H1 (cell line): ENCODE results near the gene ARHGAP42. TPM values are rescaled to one million over a fixed set of nuclear protein-coding genes. Genes with fewer than 3 reads are reported as not detected.

Experiments
- CTCF ChIA-PET: fragments of 300-600 bp; sonication (Branson Sonifier 250); formaldehyde crosslinking; loops from one replicate; lab custom pipeline; 2021; ENCODE audit not compliant: partially characterized antibody; lab: Charles Lee
- POLR2A ChIA-PET: fragments of 300-600 bp; sonication (Branson Sonifier 250); formaldehyde crosslinking; loops from one replicate; lab custom pipeline; 2021; ENCODE audit warnings: inconsistent platforms; ENCODE audit not compliant: partially characterized antibody; lab: Charles Lee
- DNase-seq, 2 experiments: peaks; one replicate each; pipeline versions ENCODE4 v3.0.0 to v3.0.0-alpha.2; 2010 to 2022; ENCODE audit warnings: low spot score in 2 of 2, low read depth in 1 of 2, mixed read lengths in 1 of 2
- FAIRE-seq: peaks from 2 replicates; lab custom pipeline; 2011; peaks lifted over from hg19 to GRCh38; lab: Jason Lieb, UNC
- H2AFZ ChIP-seq: 2 replicates; pipeline ENCODE4 v1.8.1; 2012; ENCODE audit warnings: low read length, inconsistent platforms
- H2AK5ac ChIP-seq: 2 replicates; pipeline ENCODE4 v1.6.1; 2013; ENCODE audit warnings: low read depth, low read length
- H2BK120ac ChIP-seq: replicated peaks from 2 replicates; pipeline ENCODE3; 2013; ENCODE audit warnings: low read depth, low read length, inconsistent platforms
- H2BK12ac ChIP-seq: 2 replicates; pipeline ENCODE4 v1.6.1; 2013; ENCODE audit warnings: low read depth, low read length
- H2BK15ac ChIP-seq: 2 replicates; pipeline ENCODE4 v1.6.1; 2013; ENCODE audit warnings: low read length
- H2BK20ac ChIP-seq: 2 replicates; pipeline ENCODE4 v1.6.1; 2013; ENCODE audit warnings: low read length
- H2BK5ac ChIP-seq: 2 replicates; pipeline ENCODE4 v1.6.1; 2013; ENCODE audit warnings: low read depth, low read length
- H3K14ac ChIP-seq: 2 replicates; pipeline ENCODE4 v1.6.1; 2013; ENCODE audit warnings: inconsistent platforms; ENCODE audit not compliant: insufficient read length
- H3K18ac ChIP-seq: 2 replicates; pipeline ENCODE4 v1.6.1; 2013; ENCODE audit warnings: low read length; ENCODE audit errors: extremely low read depth
- H3K23ac ChIP-seq: 2 replicates; pipeline ENCODE4 v1.6.1; 2013; ENCODE audit warnings: inconsistent platforms; ENCODE audit not compliant: insufficient read length
- H3K23me2 ChIP-seq: 2 replicates; pipeline ENCODE4 v1.6.1; 2013; ENCODE audit warnings: low read depth, low read length
- H3K27ac ChIP-seq: 2 replicates; pipeline ENCODE4 v1.6.1; 2011; ENCODE audit warnings: low read depth, low read length, inconsistent platforms
- H3K27me3 ChIP-seq, 4 experiments: replicated peaks in 1 of 4; 1 replicate in 1 of 4; 2 replicates in 3 of 4; pipeline versions ENCODE4 v1.6.1 to v1.8.1; 2011 to 2013; ENCODE audit warnings: low read length in 3 of 4, mild to moderate bottlenecking in 3 of 4, inconsistent platforms in 2 of 4, mixed read lengths in 2 of 4, moderate library complexity in 1 of 4; ENCODE audit not compliant: control insufficient read depth in 3 of 4, insufficient read depth in 3 of 4; ENCODE audit errors: extremely low read depth in 1 of 4
- H3K36me3 ChIP-seq, 4 experiments: 2 replicates each; pipeline versions ENCODE4 v1.6.1 to v1.8.1; 2011 to 2013; ENCODE audit warnings: mild to moderate bottlenecking in 4 of 4, low read length in 3 of 4, moderate library complexity in 2 of 4, control low read depth in 1 of 4, inconsistent platforms in 1 of 4; ENCODE audit not compliant: insufficient read depth in 4 of 4, control insufficient read depth in 2 of 4
- H3K4ac ChIP-seq: replicated peaks from 2 replicates; pipeline ENCODE3; 2013; ENCODE audit warnings: low read length, low read depth, mixed read lengths, inconsistent platforms; ENCODE audit not compliant: insufficient read length
- H3K4me1 ChIP-seq, 4 experiments: replicated peaks in 1 of 4; 1 replicate in 1 of 4; 2 replicates in 3 of 4; pipeline versions ENCODE4 v1.6.1 to v1.8.1; 2011 to 2013; ENCODE audit warnings: low read length in 3 of 4, inconsistent platforms in 2 of 4, mixed read lengths in 1 of 4; ENCODE audit not compliant: insufficient read depth in 4 of 4, control insufficient read depth in 3 of 4
- H3K4me2 ChIP-seq, 2 experiments: 2 replicates each; pipeline versions ENCODE4 v1.6.1 to v1.8.1; 2011 to 2013; ENCODE audit warnings: low read depth in 2 of 2, low read length in 2 of 2, control low read depth in 1 of 2, inconsistent platforms in 1 of 2, mild to moderate bottlenecking in 1 of 2; ENCODE audit not compliant: insufficient read depth in 1 of 2
- H3K4me3 ChIP-seq, 4 experiments: fragments of 200-600, 300-600 bp in 1 of 4; sonication (generic), shearing (Covaris generic), sonication (Bioruptor Twin) in 1 of 4; 2 replicates each; pipeline versions ENCODE4 v1.5.1 to v1.8.1; 2011 to 2016; ENCODE audit warnings: low read length in 4 of 4, low read depth in 3 of 4, control low read depth in 2 of 4, inconsistent platforms in 2 of 4, mild to moderate bottlenecking in 2 of 4, mixed read lengths in 1 of 4, moderate library complexity in 1 of 4; ENCODE audit not compliant: insufficient read depth in 2 of 4; ENCODE audit errors: extremely low read depth in 1 of 4
- H3K56ac ChIP-seq: replicated peaks from 2 replicates; pipeline ENCODE3; 2013; ENCODE audit warnings: low read depth, mild to moderate bottlenecking, mixed read lengths, low read length, inconsistent platforms; ENCODE audit not compliant: insufficient read length
- H3K79me1 ChIP-seq: 2 replicates; pipeline ENCODE4 v1.6.1; 2013; ENCODE audit warnings: low read depth, low read length, control low read depth
- H3K79me2 ChIP-seq, 2 experiments: 2 replicates each; pipeline versions ENCODE4 v1.6.1 to v1.8.1; 2012 to 2013; ENCODE audit warnings: low read length in 2 of 2, mild to moderate bottlenecking in 2 of 2, inconsistent platforms in 1 of 2; ENCODE audit not compliant: insufficient read depth in 2 of 2, control insufficient read depth in 1 of 2
- H3K9ac ChIP-seq, 4 experiments: replicated peaks in 1 of 4; 1 replicate in 1 of 4; 2 replicates in 3 of 4; pipeline versions ENCODE4 v1.6.1 to v1.8.1; 2011 to 2013; ENCODE audit warnings: low read depth in 3 of 4, low read length in 3 of 4, control low read depth in 2 of 4, mild to moderate bottlenecking in 2 of 4, moderate library complexity in 2 of 4, inconsistent platforms in 1 of 4; ENCODE audit errors: extremely low read depth in 1 of 4
- H3K9me3 ChIP-seq, 2 experiments: 2 replicates each; pipeline versions ENCODE4 v1.6.1 to v1.8.1; 2012 to 2013; ENCODE audit warnings: mild to moderate bottlenecking in 2 of 2, moderate library complexity in 2 of 2, control low read depth in 1 of 2, inconsistent platforms in 1 of 2, low read depth in 1 of 2, low read length in 1 of 2, mixed read lengths in 1 of 2; ENCODE audit not compliant: insufficient read depth in 2 of 2
- H4K20me1 ChIP-seq, 2 experiments: replicated peaks in 1 of 2; 2 replicates each; pipeline versions ENCODE3 to v1.8.1; 2011 to 2013; ENCODE audit warnings: inconsistent platforms in 2 of 2, low read length in 2 of 2, mild to moderate bottlenecking in 1 of 2; ENCODE audit not compliant: insufficient read depth in 2 of 2, control insufficient read depth in 1 of 2
- H4K5ac ChIP-seq: 2 replicates; pipeline ENCODE4 v1.6.1; 2013; ENCODE audit warnings: low read length, low read depth, mixed read lengths, inconsistent platforms; ENCODE audit not compliant: insufficient read length
- H4K8ac ChIP-seq: 2 replicates; pipeline ENCODE4 v1.8.0; 2013; ENCODE audit warnings: mild to moderate bottlenecking, moderate library complexity, low read length, inconsistent platforms; ENCODE audit not compliant: insufficient read depth; ENCODE audit errors: extremely low read depth
- H4K91ac ChIP-seq: replicated peaks from 2 replicates; pipeline ENCODE3; 2013; ENCODE audit warnings: low read length, mixed read lengths, inconsistent platforms; ENCODE audit not compliant: insufficient read length
- BCL11A ChIP-seq, 2 experiments: IDR thresholded peaks; one replicate each; pipeline ENCODE4 v1.6.1; 2011; ENCODE audit warnings: low read depth in 2 of 2, low read length in 2 of 2, mild to moderate bottlenecking in 2 of 2
- BRCA1 ChIP-seq: IDR thresholded peaks from 2 replicates; pipeline ENCODE4 v1.6.1; 2012; ENCODE audit warnings: low read depth, low read length, improper control_type of control experiment
- CBX8 ChIP-seq: fragments of 300-800, 300-1000 bp; sonication (generic); IDR thresholded peaks from 2 replicates; pipeline ENCODE4 v1.7.1; 2016; ENCODE audit warnings: low read depth, low read length, borderline replicate concordance
- HDAC2 ChIP-seq, 2 experiments: fragments of 300-600 bp in 1 of 2; sonication (generic) in 1 of 2; IDR thresholded peaks; 2 replicates each; pipeline ENCODE4 v1.6.1; 2011 to 2012; ENCODE audit warnings: low read depth in 2 of 2, low read length in 2 of 2, mild to moderate bottlenecking in 2 of 2, moderate library complexity in 2 of 2, borderline replicate concordance in 1 of 2, inconsistent platforms in 1 of 2
- KDM4A ChIP-seq: IDR thresholded peaks from one replicate; pipeline ENCODE4 v1.7.1; 2012; ENCODE audit warnings: low read depth, mild to moderate bottlenecking, moderate library complexity, low read length, inconsistent platforms; ENCODE audit not compliant: severe bottlenecking
- NANOG ChIP-seq: IDR thresholded peaks from 2 replicates; pipeline ENCODE4 v1.6.1; 2011; ENCODE audit warnings: low read length, low read depth, mild to moderate bottlenecking, inconsistent platforms; ENCODE audit not compliant: insufficient read depth, poor library complexity, severe bottlenecking
- POU5F1 ChIP-seq: IDR thresholded peaks from 2 replicates; pipeline ENCODE4 v1.6.1; 2011; ENCODE audit warnings: low read depth, mild to moderate bottlenecking, low read length, moderate library complexity
- SP1 ChIP-seq: IDR thresholded peaks from 2 replicates; pipeline ENCODE4 v1.6.1; 2011; ENCODE audit warnings: low read depth, low read length
- SP2 ChIP-seq: IDR thresholded peaks from 2 replicates; pipeline ENCODE4 v1.6.1; 2012; ENCODE audit warnings: mild to moderate bottlenecking, low read length, inconsistent platforms
- SP4 ChIP-seq: IDR thresholded peaks from 2 replicates; pipeline ENCODE4 v1.6.1; 2012; ENCODE audit warnings: low read length, inconsistent platforms
- TBP ChIP-seq: IDR thresholded peaks from 2 replicates; pipeline ENCODE4 v1.6.1; 2011; ENCODE audit warnings: low read depth, low read length, improper control_type of control experiment
- ZNF274 ChIP-seq: IDR thresholded peaks from 2 replicates; pipeline ENCODE4 v1.7.0; 2012; ENCODE audit warnings: low read length, borderline replicate concordance; ENCODE audit errors: extremely low read depth
- WGBS, 2 experiments: shearing (Covaris generic) in 1 of 2; methylation state at CpG; one replicate each; pipeline versions ENCODE4 v1.1.6 to v1.1.7; 2013 to 2015; ENCODE audit warnings: low lambda C conversion rate in 2 of 2, mixed read lengths in 2 of 2, inconsistent platforms in 1 of 2, low coverage in 1 of 2, missing lambda C conversion rate in 1 of 2; ENCODE audit not compliant: insufficient replicate concordance in 2 of 2, insufficient coverage in 1 of 2, insufficient read length in 1 of 2; ENCODE audit errors: extremely low coverage in 1 of 2, missing lambda C conversion rate in 1 of 2; 5-methylcytosine and 5-hydroxymethylcytosine counted together
- polyA plus RNA-seq, 7 experiments: library from polyadenylated mRNA; depleted of rRNA in 3 of 7; stranded (reverse) in 5 of 7; unstranded in 2 of 7; fragments of >200 nt in 5 of 7; fragments of 200-250 nt in 2 of 7; gene quantifications; 1 replicate in 5 of 7; 2 replicates in 1 of 7; 4 replicates in 1 of 7; pipeline versions ENCODE4 v1.2.1 to v1.2.3, GENCODE V29; 2011 to 2013; ENCODE audit warnings: missing spikeins in 2 of 7, mixed read lengths in 2 of 7
- total RNA-seq: library from RNA; stranded (reverse); fragmentation: NEBNext Ultra II Directional; extraction: Animal tissue kit (Norgen Biotek cat#: 25700); gene quantifications from 2 replicates; pipeline ENCODE4 v1.2.1, GENCODE V29; 2021

The ARHGAP42 gene
- total and polyA plus RNA-seq, 2 of the 8 experiments (the other 6 are each of a cell fraction or from before 2014, with no cell fraction given), result 22.2 to 33.5 TPM

GRCh38 chr11:100970283-100971164 is 283.4 kb downstream of the ARHGAP42 start:
- no peak overlapping the region for H3K56ac ChIP-seq
- no peak overlapping the region for H2BK20ac ChIP-seq
- H4K91ac ChIP-seq, result no peak overlapping the region
- no peak overlapping the region for H3K4ac ChIP-seq
- H2BK5ac ChIP-seq, result no peak overlapping the region
- H2AFZ ChIP-seq, result no peak overlapping the region
- peaks cover 0 to 22% (median 4%) of the 10 kb centered on the region in 4 experiments; a peak in 4 of 8 replicates for H3K36me3 ChIP-seq
- H3K9ac ChIP-seq, result no peak overlapping the region
- no peaks in the 10 kb centered on the region for H3K79me1 ChIP-seq
- peaks cover 0 to 1% (median 0%) of the 10 kb centered on the region in 4 experiments; a peak in 1 of 7 replicates for H3K27me3 ChIP-seq
- H2AK5ac ChIP-seq, result no peak overlapping the region
- H3K4me1 ChIP-seq, result no peaks in the 10 kb centered on the region
- H2BK15ac ChIP-seq, result no peak overlapping the region
- POLR2A ChIA-PET, result no interaction called here
- 77% methylated on average over 4 of the region's 4 CpGs; no CpG with 5 or more reads in 1 of the 2 experiments for WGBS, 2 experiments
- no peak overlapping the region for H4K8ac ChIP-seq
- H3K4me3 ChIP-seq, result no peak overlapping the region
- H3K14ac ChIP-seq, result no peak overlapping the region
- no peak overlapping the region for H3K23ac ChIP-seq
- no peak overlapping the region for H2BK120ac ChIP-seq
- no peak overlapping the region for H3K27ac ChIP-seq
- no peak overlapping the region for H4K5ac ChIP-seq
- H3K23me2 ChIP-seq, result no peaks in the 10 kb centered on the region; the same call in 1 of the 2 replicates
- DNase-seq (no peak), FAIRE-seq (no peak)
- 0 out of 4 replicates have a peak, but pooled peaks cover 0 to 4% of the 10 kb centered on the region in 2 experiments for H3K9me3 ChIP-seq
- H2BK12ac ChIP-seq, result no peak overlapping the region
- H4K20me1 ChIP-seq, result no peaks in the 10 kb centered on the region
- CTCF ChIA-PET, result interaction anchor here (1.0 to 1.6 kb wide), 5 partner anchors 8 to 394 kb away, joined by 3 to 8 read pairs (median 3); no protein-coding TSS in a partner anchor
- H3K4me2 ChIP-seq, result no peak overlapping the region
- H3K18ac ChIP-seq, result no peak overlapping the region
- H3K79me2 ChIP-seq, result no peaks in the 10 kb centered on the region
- TF ChIP-seq TBP (no peak), SP4 (no peak), SP1 (no peak), BRCA1 (no peak), BCL11A (IDR thresholded peaks at IDR 0.05; ENCODE audit: low read depth in 2 of 2, low read length in 2 of 2) (no peak), KDM4A (no peak), POU5F1 (no peak), SP2 (no peak), NANOG (no peak), ZNF274 (no peak), CBX8 (no peak), HDAC2 (IDR thresholded peaks at IDR 0.05; ENCODE audit: borderline replicate concordance in 1 of 2, low read depth in 2 of 2, low read length in 2 of 2) (no peak)
